Epithelial cell of prostate (primary cell): ENCODE results near the gene GSC.
"Not testable (repeated sequence)": the region's sequence is repeated elsewhere in the genome, so short reads cannot be mapped to it uniquely, and the experiment has no call there.

ENCODE experiments used
- DNase-seq: peaks from one replicate; pipeline ENCODE4 v3.0.0-alpha.2; 2011; ENCODE audit warnings: low read depth, low spot score
- H3K27ac ChIP-seq: fragments of 450-650 bp; 2 replicates; pipeline ENCODE4 v1.5.1; 2017; ENCODE audit warnings: mild to moderate bottlenecking

GSC gene

GRCh38 chr14:94769391-94770250 is at the start of gene GSC:
TSS of gene GSC (minus strand) at chr14:94770113. CDS start at chr14:94770015, 98 bp downstream.
- no peak within 1 kb of the TSS for H3K27ac ChIP-seq
- no peak for DNase-seq

GRCh38 chr14:94819531-94819930 is 49.6 kb upstream of the GSC start:
- H3K27ac ChIP-seq = no peak overlapping the region
- DNase-seq = no peak

- DNase-seq = no peak
- H3K27ac ChIP-seq = no peak overlapping the region
Observed at GRCh38 chr14:94816113-94816512, 46.2 kb upstream of the GSC start.

GRCh38 chr14:94805680-94806288 is 35.9 kb upstream of the GSC start:
- DNase-seq = no peak
- H3K27ac ChIP-seq = no peak overlapping the region

GRCh38 chr14:94801225-94801624 is 31.3 kb upstream of the GSC start:
- no peak for DNase-seq
- H3K27ac ChIP-seq = no peak overlapping the region

- not testable (repeated sequence) for H3K27ac ChIP-seq, DNase-seq
Observed at GRCh38 chr14:94800764-94801163, 30.9 kb upstream of the GSC start.

GRCh38 chr14:94797887-94798286 is 28.0 kb upstream of the GSC start:
- no peak for DNase-seq

GRCh38 chr14:94796278-94796677 is 26.4 kb upstream of the GSC start:
- no peak overlapping the region for H3K27ac ChIP-seq
- no peak for DNase-seq

More at GRCh38 chr14:94797887-94798286, 28.0 kb upstream of the GSC start:
- H3K27ac ChIP-seq = no peak overlapping the region

GRCh38 chr14:94795372-94795771 is 25.5 kb upstream of the GSC start:
- no peak overlapping the region for H3K27ac ChIP-seq
- DNase-seq = no peak

GRCh38 chr14:94793901-94794300 is 24.0 kb upstream of the GSC start:
- H3K27ac ChIP-seq = no peak overlapping the region
- no peak for DNase-seq

- no peak for DNase-seq
- no peak overlapping the region for H3K27ac ChIP-seq
Observed at GRCh38 chr14:94787655-94788054, 17.7 kb upstream of the GSC start.

- H3K27ac ChIP-seq = no peak overlapping the region
- no peak for DNase-seq
Observed at GRCh38 chr14:94787092-94787491, 17.2 kb upstream of the GSC start.

GRCh38 chr14:94780536-94781399 is 10.9 kb upstream of the GSC start:
- H3K27ac ChIP-seq = no peak overlapping the region
- DNase-seq = no peak

GRCh38 chr14:94779713-94780112 is 9.8 kb upstream of the GSC start:
- DNase-seq = no peak
- no peak overlapping the region for H3K27ac ChIP-seq

GRCh38 chr14:94775871-94776210 is 5.9 kb upstream of the GSC start:
- no peak for DNase-seq
- no peak overlapping the region for H3K27ac ChIP-seq

GRCh38 chr14:94775091-94775870 is 5.4 kb upstream of the GSC start:
- no peak overlapping the region for H3K27ac ChIP-seq
- no peak for DNase-seq

- H3K27ac ChIP-seq = no peak overlapping the region
- no peak for DNase-seq
Observed at GRCh38 chr14:94774344-94775090, 4.6 kb upstream of the GSC start.

GRCh38 chr14:94773655-94774343 is 3.9 kb upstream of the GSC start:
- H3K27ac ChIP-seq = no peak overlapping the region
- no peak for DNase-seq
